Measurements from ENCODE around the gene ADNP2.

Gene ADNP2

DNA sequence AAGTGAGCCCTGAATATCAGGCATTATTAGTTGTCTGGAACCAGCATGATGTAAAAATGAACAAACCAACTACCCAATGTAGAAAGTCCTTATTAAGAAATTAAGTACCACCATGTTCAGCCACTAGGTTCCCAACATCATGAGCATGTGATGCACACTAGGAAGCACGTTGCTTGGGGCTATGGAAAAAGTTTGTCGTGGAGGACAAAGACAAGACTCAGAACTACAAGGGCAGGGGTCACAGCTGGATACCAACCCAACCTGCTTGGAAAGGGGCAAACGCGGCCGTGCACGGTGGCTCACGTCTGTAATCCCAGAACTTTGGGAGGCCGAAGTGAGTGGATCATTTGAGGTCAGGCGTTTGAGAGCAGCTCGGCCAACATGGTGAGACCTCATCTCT, 64.0 kb downstream of the ADNP2 start:
- H3K9ac ChIP-seq (ENCODE audit: low read depth, low read length): no peak overlapping the region
- H3K9me3 ChIP-seq (ENCODE audit: insufficient read depth, low read depth, low read length): no peaks in the 10 kb centered on the region
- H3K27me3 ChIP-seq (ENCODE audit: insufficient read depth, low read length): no peaks in the 10 kb centered on the region
- H3K36me3 ChIP-seq (ENCODE audit: insufficient read depth, low read length): no peaks in the 10 kb centered on the region
- no peaks in the 10 kb centered on the region for H3K4me1 ChIP-seq (ENCODE audit: insufficient read depth, low read length)
- 88% methylated on average over 10 of the region's 10 CpGs for WGBS
- H3K27ac ChIP-seq (ENCODE audit: low read depth, low read length): no peak overlapping the region
- no peak overlapping the region for H3K4me3 ChIP-seq (ENCODE audit: low read length)

DNA sequence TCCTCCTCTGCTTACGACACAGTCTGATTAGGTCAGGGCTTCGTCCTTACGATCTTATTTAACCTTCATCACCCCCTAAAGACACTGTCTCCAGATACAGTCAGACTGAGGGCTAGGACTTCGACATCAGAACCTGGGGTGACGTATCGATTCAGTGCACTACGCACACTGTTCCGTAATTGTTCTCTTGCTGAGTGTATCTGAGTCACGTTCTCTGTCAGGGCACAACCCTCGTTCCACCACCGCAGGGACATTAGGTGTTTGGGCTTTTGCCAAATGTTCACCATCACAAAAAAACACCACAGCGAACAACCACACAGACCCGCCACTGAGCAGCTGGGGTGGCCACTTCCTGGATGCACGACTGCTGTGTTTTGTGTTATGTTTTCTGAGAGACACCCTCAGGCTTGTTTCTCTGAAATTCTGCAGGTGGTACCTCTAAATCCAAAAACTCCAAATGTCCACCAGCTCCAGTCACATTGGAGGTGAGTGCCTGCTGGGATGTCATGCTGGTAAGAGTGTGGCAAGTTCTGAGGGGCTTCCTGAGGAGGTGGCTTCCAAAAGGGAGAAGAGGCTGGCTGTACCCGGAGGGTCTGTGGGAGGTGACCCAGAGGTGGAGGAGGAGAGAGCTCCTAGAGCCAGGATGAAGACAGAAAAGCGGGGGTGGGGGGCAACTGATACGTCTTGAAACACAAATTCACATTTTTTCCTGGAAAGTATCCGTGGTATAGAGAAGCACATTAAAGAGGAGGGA, 66.6 kb downstream of the ADNP2 start:
- no peaks in the 10 kb centered on the region for H3K36me3 ChIP-seq (ENCODE audit: insufficient read depth, low read length)
- no peak overlapping the region for H3K9ac ChIP-seq (ENCODE audit: low read depth, low read length)
- H3K27ac ChIP-seq (ENCODE audit: low read depth, low read length): no peak overlapping the region
- no peak overlapping the region for H3K4me3 ChIP-seq (ENCODE audit: low read length)
- H3K9me3 ChIP-seq (ENCODE audit: insufficient read depth, low read depth, low read length): no peaks in the 10 kb centered on the region
- H3K27me3 ChIP-seq (ENCODE audit: insufficient read depth, low read length): no peaks in the 10 kb centered on the region
- H3K4me1 ChIP-seq (ENCODE audit: insufficient read depth, low read length): no peaks in the 10 kb centered on the region
- WGBS: 88% methylated on average over 18 of the region's 18 CpGs

DNA sequence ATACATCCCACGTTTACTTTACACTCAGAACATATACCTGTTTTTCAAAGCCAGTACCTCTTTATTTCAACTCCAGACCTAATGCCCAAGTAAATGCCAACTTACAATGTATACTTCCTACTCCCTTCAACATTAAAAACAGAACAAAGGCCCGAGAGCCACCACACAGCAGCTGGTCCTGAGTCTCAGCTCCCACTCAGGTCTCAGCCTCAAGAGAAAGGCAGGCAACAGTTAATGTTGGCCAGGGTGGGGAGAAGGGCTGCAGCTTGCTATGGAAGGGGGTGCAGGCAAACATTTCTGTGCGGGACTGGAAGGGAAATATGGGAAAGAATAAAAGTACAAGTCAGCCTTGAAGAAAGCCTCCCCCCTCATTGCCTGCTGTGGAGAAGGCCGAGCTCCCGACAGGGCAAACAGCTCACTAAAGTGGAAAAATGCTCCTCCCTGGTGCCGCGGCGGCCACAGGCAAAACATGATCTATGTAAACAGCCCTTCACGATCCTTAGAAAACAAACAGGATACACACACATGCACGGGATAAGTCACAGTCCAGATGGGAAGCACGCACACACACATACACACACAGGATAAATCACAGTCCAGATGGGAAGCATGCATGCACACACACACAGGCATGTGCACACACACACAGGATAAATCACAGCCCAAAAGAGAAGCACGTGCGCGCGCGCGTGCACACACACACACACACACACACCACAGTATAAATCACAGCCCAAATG, 67.4 kb downstream of the ADNP2 start:
- H3K9me3 ChIP-seq (ENCODE audit: insufficient read depth, low read depth, low read length): no peaks in the 10 kb centered on the region
- H3K9ac ChIP-seq (ENCODE audit: low read depth, low read length): no peak overlapping the region
- H3K4me1 ChIP-seq (ENCODE audit: insufficient read depth, low read length): no peaks in the 10 kb centered on the region
- 94% methylated on average over 17 of the region's 17 CpGs for WGBS
- H3K27me3 ChIP-seq (ENCODE audit: insufficient read depth, low read length): no peaks in the 10 kb centered on the region
- H3K4me3 ChIP-seq (ENCODE audit: low read length): no peak overlapping the region
- H3K36me3 ChIP-seq (ENCODE audit: insufficient read depth, low read length): no peaks in the 10 kb centered on the region
- no peak overlapping the region for H3K27ac ChIP-seq (ENCODE audit: low read depth, low read length)

GRCh38 chr18:80177128-80177527, 68.1 kb downstream of the ADNP2 start:
- Histone ChIP-seq H3K36me3 (ENCODE audit: insufficient read depth, low read length) (no peaks in the 10 kb centered on the region), H3K27ac (ENCODE audit: low read depth, low read length) (no peak overlapping the region), H3K9ac (ENCODE audit: low read depth, low read length) (no peak overlapping the region), H3K9me3 (ENCODE audit: insufficient read depth, low read depth, low read length) (no peaks in the 10 kb centered on the region), H3K4me1 (ENCODE audit: insufficient read depth, low read length) (no peaks in the 10 kb centered on the region), H3K27me3 (ENCODE audit: insufficient read depth, low read length) (no peaks in the 10 kb centered on the region), H3K4me3 (ENCODE audit: low read length) (no peak overlapping the region)
- WGBS: 83% methylated on average over 8 of the region's 8 CpGs

- Histone ChIP-seq H3K27me3 (ENCODE audit: insufficient read depth, low read length) (no peaks in the 10 kb centered on the region), H3K27ac (ENCODE audit: low read depth, low read length) (no peak overlapping the region), H3K4me3 (ENCODE audit: low read length) (no peak overlapping the region), H3K4me1 (ENCODE audit: insufficient read depth, low read length) (no peaks in the 10 kb centered on the region), H3K36me3 (ENCODE audit: insufficient read depth, low read length) (no peaks in the 10 kb centered on the region), H3K9ac (ENCODE audit: low read depth, low read length) (no peak overlapping the region), H3K9me3 (ENCODE audit: insufficient read depth, low read depth, low read length) (no peaks in the 10 kb centered on the region)
- WGBS: 92% methylated on average over 30 of the region's 30 CpGs
Observed at GRCh38 chr18:80178935-80179818, 70.1 kb downstream of the ADNP2 start.

DNA sequence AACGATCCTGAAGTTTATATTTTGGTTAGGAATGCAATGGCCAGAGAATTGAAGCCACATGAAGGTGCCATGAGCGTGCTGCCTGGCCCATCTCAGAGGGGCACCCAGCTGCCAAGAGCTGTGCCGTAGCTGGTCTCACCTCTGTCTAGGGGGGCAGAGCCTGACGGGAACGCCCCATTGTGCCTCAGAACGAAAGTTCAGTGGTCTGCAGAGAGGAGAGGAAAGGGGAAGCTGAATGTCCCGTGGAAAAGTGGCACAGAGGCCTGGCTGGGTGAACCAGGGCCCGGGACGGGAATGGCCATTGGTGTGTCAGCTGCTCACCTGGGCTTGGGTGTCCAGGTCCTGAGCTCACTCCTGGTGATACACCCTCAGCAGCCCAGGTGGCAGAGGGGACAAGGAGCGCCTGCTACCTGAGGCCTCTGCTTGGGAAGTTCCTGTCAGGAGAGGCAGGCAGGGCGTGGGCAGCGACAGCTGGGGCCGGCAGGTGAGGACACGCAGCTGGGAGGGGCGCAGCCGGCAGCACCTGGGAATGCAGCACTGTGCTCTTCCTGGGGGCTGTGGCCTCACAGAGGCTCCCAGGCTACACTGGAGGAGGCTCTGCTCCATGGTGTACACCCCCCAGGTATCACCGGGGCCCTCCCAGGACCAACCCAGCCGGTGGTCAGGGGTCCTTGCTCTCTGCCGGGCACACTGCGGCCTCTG, 70.9 kb downstream of the ADNP2 start:
- Histone ChIP-seq H3K4me3 (ENCODE audit: low read length) (no peak overlapping the region), H3K9ac (ENCODE audit: low read depth, low read length) (no peak overlapping the region), H3K27me3 (ENCODE audit: insufficient read depth, low read length) (no peaks in the 10 kb centered on the region), H3K9me3 (ENCODE audit: insufficient read depth, low read depth, low read length) (no peaks in the 10 kb centered on the region), H3K27ac (ENCODE audit: low read depth, low read length) (no peak overlapping the region), H3K36me3 (ENCODE audit: insufficient read depth, low read length) (no peaks in the 10 kb centered on the region), H3K4me1 (ENCODE audit: insufficient read depth, low read length) (no peaks in the 10 kb centered on the region)
- 95% methylated on average over 20 of the region's 20 CpGs for WGBS

DNA sequence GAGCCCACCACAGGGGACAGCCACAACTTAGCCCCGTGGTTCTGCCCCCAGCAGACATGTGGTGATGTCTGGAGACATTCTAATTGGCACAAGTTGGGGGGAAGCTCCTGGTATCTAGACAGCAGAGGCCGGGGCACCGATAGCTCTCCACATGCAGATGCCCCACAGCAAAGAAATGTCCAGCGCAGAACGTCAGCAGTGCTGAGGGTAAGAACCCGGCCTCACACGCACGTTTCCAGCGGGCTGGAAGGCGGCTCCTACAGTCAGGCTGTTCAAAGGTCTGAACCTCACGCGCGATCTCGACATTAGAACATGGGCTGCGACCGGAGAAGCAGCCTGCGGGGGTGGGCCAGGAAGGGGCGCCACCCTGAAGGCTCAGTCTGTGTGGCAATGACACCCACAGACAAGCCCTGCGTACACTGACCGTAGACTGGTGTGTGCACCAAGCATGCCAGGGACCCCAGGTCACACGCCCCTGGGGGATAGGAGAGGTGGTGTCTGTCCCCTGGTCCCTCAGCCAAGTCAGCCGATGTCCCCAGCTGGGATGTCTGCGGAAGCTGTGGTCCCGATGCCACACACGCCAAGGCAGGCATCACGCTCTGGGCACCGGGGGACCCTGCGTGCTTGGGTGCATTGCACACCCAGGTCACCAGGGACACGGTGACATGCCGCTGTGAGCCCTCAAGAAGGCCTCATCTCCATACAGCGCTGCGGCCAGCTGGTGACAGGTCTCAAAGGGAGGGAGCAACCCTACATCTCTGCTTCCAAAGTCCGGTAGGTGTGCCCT, 71.9 kb downstream of the ADNP2 start:
- Histone ChIP-seq H3K9ac (ENCODE audit: low read depth, low read length) (no peak overlapping the region), H3K4me1 (ENCODE audit: insufficient read depth, low read length) (no peaks in the 10 kb centered on the region), H3K9me3 (ENCODE audit: insufficient read depth, low read depth, low read length) (no peaks in the 10 kb centered on the region), H3K36me3 (ENCODE audit: insufficient read depth, low read length) (no peaks in the 10 kb centered on the region), H3K27ac (ENCODE audit: low read depth, low read length) (no peak overlapping the region), H3K4me3 (ENCODE audit: low read length) (no peak overlapping the region), H3K27me3 (ENCODE audit: insufficient read depth, low read length) (no peaks in the 10 kb centered on the region)
- 95% methylated on average over 33 of the region's 33 CpGs for WGBS

GRCh38 chr18:80181642-80182461, 72.8 kb downstream of the ADNP2 start:
- H3K4me3 ChIP-seq (ENCODE audit: low read length): no peak overlapping the region
- WGBS: 84% methylated on average over 12 of the region's 12 CpGs
- H3K27ac ChIP-seq (ENCODE audit: low read depth, low read length): no peak overlapping the region
- no peak overlapping the region for H3K9ac ChIP-seq (ENCODE audit: low read depth, low read length)
- no peaks in the 10 kb centered on the region for H3K4me1 ChIP-seq (ENCODE audit: insufficient read depth, low read length)
- no peaks in the 10 kb centered on the region for H3K9me3 ChIP-seq (ENCODE audit: insufficient read depth, low read depth, low read length)
- H3K36me3 ChIP-seq (ENCODE audit: insufficient read depth, low read length): no peaks in the 10 kb centered on the region
- H3K27me3 ChIP-seq (ENCODE audit: insufficient read depth, low read length): no peaks in the 10 kb centered on the region

- WGBS: 92% methylated on average over 9 of the region's 9 CpGs
- H3K36me3 ChIP-seq (ENCODE audit: insufficient read depth, low read length): no peaks in the 10 kb centered on the region
Observed at GRCh38 chr18:80182855-80183254, 73.8 kb downstream of the ADNP2 start.

More at GRCh38 chr18:80182855-80183254, 73.8 kb downstream of the ADNP2 start:
- no peak overlapping the region for H3K4me3 ChIP-seq (ENCODE audit: low read length)
- H3K9ac ChIP-seq (ENCODE audit: low read depth, low read length): no peak overlapping the region
- no peaks in the 10 kb centered on the region for H3K27me3 ChIP-seq (ENCODE audit: insufficient read depth, low read length)
- no peaks in the 10 kb centered on the region for H3K4me1 ChIP-seq (ENCODE audit: insufficient read depth, low read length)
- no peak overlapping the region for H3K27ac ChIP-seq (ENCODE audit: low read depth, low read length)
- no peaks in the 10 kb centered on the region for H3K9me3 ChIP-seq (ENCODE audit: insufficient read depth, low read depth, low read length)
